Hepatocyte (in vitro differentiated cells): ENCODE measurements around the gene KRTAP10-2.

Experiments
- EZH2 ChIP-seq: fragments of 200-600 bp; sonication (generic); IDR thresholded peaks from 2 replicates; pipeline ENCODE4 v1.6.1; 2016; ENCODE audit warnings: antibody characterized with exemption, mild to moderate bottlenecking, borderline replicate concordance
- EZH2phosphoT487 ChIP-seq: fragments of 200-600 bp; sonication (generic); IDR thresholded peaks from one replicate; pipeline ENCODE4 v1.6.1; 2018; ENCODE audit warnings: antibody characterized with exemption, mild to moderate bottlenecking, low read depth, moderate library complexity; ENCODE audit not compliant: unreplicated experiment, severe bottlenecking
- TF ChIP-seq, protein P1 (sequence below): fragments of 200-600 bp; sonication (generic); IDR thresholded peaks from 2 replicates; pipeline ENCODE4 v1.5.1; 2016; ENCODE audit warnings: antibody characterized with exemption, mild to moderate bottlenecking; ENCODE audit not compliant: poor library complexity

GRCh38 chr21:44516342-44516741 lies 35.0 kb downstream of the KRTAP10-2 start:
- TF ChIP-seq, protein P1, sequence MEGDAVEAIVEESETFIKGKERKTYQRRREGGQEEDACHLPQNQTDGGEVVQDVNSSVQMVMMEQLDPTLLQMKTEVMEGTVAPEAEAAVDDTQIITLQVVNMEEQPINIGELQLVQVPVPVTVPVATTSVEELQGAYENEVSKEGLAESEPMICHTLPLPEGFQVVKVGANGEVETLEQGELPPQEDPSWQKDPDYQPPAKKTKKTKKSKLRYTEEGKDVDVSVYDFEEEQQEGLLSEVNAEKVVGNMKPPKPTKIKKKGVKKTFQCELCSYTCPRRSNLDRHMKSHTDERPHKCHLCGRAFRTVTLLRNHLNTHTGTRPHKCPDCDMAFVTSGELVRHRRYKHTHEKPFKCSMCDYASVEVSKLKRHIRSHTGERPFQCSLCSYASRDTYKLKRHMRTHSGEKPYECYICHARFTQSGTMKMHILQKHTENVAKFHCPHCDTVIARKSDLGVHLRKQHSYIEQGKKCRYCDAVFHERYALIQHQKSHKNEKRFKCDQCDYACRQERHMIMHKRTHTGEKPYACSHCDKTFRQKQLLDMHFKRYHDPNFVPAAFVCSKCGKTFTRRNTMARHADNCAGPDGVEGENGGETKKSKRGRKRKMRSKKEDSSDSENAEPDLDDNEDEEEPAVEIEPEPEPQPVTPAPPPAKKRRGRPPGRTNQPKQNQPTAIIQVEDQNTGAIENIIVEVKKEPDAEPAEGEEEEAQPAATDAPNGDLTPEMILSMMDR = no peak
- TF ChIP-seq EZH2phosphoT487 (no peak), EZH2 (no peak)
